HG02970 (cell line): Measurements from ENCODE around the gene PTGIR.
A peak's percentile ranks its signal among the peaks of the same experiment; 100 is the strongest.

Experiments
- ATAC-seq: cut with Tn5 transposase; IDR thresholded peaks from one replicate; pipeline ENCODE4 v1.9.1; 2021; ENCODE audit warnings: mild to moderate bottlenecking, moderate library complexity, moderate number of reproducible peaks; ENCODE audit not compliant: unreplicated experiment, low FRiP score

Gene PTGIR

GRCh38 chr19:46603195-46603637, 21.7 kb downstream of the PTGIR start:
- ATAC-seq: no peak

DNA sequence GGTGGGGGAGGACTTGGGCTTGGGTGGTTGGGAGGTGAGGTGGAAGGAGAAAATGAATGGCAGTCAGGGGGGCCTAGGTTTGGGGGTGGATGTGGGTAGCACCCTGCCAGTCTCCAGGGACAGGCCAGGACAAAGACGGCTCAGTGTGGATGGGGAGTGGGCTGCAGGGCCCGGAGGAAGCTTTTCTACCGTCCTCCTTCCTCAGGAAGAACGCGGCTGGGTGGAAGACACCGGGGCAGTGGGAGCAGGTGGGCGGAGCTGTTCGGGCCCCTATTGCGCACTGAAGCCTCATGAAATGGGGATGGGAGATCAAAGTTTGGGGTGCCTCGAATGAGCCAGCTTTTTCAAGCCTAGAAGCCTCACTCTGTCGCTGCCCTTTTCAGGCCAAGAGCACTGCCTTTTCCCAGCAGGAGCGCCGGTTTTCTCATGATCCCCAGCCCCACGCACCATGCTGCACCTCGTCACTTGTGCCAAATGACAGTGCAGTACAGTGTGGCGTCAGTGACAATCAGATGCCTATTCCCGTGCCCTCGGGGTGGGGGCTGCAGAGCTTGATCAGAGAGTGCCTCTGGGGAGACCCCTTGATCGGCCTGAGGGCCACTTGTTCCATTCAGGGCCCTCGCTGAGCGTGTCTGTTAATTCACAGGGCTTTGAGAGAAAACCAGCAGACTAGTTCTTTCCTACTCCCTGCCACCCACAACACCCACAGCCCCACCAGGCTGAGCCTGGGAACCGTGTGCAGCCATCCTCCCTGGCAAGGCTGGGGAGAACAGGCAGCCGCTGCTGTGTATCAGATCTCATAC, 22.3 kb downstream of the PTGIR start:
- no peak for ATAC-seq

DNA sequence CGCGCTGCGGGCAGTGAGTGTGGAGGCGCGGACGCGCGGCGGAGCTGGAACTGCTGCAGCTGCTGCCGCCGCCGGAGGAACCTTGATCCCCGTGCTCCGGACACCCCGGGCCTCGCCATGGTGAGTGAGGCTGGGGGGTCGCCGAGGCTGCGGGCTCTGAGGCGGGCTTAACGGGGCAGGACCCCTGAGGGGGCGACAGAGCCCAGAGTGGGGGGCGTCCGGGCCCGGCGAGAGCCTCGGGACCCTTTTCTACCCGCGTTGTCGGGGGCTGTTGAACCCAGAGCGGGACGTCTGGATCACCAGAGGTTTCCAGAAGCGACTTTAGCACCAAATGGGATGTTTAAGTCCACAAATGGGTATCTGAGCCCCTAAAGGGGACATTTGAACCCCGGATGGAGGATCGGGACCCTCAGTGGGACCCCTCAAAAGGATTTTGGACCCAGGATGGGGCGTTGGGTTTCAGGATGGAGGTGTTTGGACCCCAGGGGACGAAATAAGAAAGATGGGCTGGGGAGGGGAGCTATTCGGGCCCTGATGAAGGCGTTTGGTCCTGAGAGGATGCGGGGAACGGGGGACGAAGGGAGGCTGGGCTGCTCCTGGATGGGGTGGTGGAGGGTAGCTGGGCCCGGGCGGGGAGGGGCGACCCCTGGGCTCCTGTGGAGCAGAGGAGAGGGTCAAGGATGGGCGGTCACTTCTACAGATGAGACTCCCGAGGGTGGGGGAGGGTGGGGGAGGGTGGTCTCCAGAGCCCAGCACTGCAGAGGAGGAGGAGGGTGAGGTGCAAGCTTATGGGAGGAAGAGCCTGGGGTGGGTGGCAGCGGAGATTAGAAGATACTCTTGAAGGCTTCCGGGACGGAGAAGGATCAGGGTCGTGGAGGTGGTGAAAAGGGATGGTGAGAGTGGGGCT, 23.3 kb downstream of the PTGIR start, which contains the start of gene CALM3:
TSS of gene CALM3 (plus strand) at position 13 of the 907 bp plus-strand sequence. CDS start at position 118, 105 bp downstream.
- no peak for ATAC-seq

- ATAC-seq: peak; percentile 83
Measured at GRCh38 chr19:46600384-46601317, 24.2 kb downstream of the PTGIR start.

DNA sequence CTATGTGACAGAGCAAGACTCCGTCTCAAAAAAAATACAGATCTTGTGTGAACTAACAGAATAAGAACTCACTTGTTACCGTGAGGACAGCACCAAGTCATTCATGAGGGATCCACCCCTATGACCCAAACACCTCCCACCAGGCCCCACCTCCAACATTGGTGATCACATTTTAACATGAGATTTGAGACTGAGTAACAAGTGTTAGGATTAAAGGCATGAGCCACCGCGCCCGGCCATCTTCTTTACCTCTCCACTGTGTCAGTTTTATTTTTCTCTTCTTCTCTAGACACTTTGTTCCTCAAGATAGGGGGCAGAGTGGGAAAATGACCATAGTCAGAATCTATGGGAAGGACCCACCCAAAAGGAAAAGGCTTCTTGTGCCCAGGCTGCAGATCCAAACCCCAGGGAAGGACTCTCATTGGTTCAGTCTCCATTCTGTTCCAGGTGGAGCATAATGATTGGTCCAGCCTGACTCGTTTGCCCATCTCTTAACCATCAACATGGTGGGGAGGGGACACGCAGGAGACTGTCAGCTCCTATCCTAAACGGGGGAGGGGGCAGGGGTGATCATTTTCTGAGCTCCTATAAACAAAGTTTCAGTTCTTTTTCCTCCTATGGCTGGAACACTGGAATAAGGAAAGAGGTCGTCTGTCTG, 25.0 kb downstream of the PTGIR start:
- no peak for ATAC-seq

DNA sequence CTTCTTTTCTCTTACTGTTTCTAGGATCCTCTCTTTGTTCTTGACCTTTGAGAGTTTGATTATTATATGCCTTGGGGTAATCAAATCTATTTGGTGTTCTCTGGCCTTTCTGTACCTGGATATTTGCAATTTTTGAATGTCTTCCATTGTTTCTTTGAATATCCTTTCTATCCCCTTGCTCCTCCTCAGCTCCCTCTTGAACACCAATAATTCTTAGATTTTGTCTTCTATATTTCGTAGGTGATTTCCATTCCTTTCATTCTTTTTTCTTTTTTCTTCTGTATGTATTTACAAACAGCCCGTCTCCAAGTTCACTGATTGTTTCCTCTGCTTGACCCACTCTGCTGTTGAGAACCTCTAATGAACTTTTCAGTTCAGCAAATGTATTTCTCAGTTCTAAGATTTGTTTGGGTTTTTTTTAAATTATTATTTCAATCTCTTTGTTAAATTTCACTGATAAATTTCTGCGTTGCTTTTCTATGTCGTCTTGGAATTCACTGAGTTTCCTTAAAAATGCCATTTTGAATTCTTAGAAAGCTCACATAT, 26.4 kb downstream of the PTGIR start:
- ATAC-seq: no peak

DNA sequence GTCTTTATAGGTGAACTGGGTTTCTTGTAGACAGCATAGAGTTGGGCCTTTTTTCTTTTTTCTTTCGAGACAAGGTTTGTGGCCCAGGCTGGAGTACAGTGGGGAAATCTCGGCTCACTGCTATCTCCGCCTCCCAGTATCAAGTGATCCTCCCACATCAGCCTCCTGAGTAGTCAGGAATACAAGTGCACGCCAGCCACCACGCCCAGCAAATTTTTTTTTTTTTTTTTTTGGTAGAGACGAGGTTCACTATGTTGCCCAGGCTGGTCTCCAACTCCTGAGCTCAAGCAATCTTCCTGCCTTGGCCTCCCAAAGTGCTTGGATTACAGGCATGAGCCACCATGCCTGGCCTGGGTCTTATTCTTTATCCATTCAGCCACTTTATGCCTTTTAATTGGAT, 28.9 kb downstream of the PTGIR start:
- ATAC-seq: no peak

DNA sequence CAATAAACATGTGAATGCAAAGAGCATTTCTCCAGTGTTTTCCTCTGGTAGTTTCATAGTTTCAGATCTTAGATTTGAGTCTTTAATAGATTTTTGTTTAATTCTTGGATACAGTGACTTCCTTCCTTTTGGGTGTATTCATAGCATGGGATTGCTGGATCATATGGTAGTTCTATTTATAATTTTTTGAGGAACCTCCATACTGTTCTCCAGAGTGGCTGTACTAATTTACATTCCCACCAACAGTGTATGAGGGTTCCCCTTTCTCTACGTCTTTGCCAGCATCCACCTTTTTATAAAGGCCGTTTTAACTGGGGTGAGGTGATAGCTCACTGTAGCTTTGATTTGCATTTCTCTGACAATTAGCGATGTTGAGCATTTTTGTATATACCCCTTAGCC, 33.0 kb downstream of the PTGIR start:
- no peak for ATAC-seq

DNA sequence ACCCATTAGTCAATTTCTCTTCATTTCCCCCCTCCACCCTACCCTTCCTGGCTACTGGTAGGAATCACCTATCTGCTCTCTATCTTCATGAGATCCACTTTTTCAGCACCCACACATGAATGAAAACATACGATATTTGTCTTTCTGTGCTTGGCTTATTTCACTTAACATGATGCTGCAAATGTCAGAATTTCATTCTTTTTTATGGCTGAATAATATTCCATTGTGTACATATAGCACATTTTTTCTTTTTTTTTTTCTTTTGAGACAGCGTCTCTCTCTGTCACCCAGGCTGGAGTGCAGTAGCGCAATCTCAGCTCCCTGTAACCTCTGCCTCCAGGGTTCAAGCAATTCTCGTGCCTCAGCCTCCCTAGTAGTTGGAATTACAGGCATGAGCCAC, 33.6 kb downstream of the PTGIR start:
- ATAC-seq: no peak

DNA sequence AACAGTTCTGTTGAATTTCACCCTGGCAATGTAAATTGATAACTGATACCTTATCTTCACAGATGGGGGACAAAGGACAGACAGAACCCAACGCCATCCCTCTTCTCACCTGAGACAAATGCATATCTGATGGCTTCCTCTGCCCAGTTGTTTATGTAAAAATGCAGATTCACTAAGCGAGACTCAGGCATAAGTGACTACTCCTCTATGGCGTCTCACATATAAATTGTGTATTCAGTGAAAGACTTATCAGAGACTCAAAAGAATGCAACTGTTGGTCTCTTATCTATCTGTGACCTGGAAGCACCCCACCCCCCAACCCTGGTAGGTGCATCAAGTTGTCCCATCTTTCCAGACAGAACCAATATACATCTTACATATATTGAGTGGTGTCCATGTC, 37.0 kb downstream of the PTGIR start:
- no peak for ATAC-seq

GRCh38 chr19:46586294-46586693, 38.6 kb downstream of the PTGIR start:
- no peak for ATAC-seq

DNA sequence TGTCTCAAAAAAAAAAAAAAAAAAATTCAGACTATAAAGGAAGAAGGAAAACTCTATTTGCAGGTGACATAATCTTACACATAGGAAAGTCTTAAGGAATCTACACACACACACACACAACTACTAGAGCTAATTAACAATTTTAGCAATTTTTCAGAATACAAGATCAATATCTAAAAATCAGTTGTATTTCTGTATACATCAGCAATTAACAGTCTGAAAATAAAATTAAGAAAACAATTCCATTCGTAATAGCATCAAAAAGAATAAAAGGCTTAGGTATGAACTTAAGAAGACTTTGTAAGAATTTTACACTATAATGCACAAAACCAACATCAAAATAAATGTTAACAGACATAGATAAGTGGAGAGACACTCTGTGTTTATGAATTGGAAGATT, 39.4 kb downstream of the PTGIR start:
- no peak for ATAC-seq

DNA sequence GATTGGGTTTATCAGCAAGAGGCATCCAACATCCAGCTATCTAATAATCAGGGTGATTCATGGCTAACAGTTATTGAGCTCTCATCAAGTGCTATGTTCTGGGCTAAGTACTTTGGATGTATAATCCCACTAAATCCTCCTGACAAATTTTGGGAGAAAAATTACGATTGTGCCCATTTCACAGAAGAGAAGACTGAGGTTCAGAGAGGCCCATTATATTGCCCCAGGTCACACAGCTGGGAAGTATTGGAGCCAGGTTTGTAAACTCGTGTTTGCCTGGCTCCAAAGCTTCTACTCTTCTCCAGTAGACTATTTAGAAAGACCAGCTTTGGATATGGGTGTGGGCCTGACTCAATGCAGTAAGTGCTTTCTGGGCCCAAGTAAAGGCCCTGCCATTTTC, 44.6 kb downstream of the PTGIR start:
- no peak for ATAC-seq

- ATAC-seq: no peak
Measured at GRCh38 chr19:46579361-46579879, 45.5 kb downstream of the PTGIR start.

DNA sequence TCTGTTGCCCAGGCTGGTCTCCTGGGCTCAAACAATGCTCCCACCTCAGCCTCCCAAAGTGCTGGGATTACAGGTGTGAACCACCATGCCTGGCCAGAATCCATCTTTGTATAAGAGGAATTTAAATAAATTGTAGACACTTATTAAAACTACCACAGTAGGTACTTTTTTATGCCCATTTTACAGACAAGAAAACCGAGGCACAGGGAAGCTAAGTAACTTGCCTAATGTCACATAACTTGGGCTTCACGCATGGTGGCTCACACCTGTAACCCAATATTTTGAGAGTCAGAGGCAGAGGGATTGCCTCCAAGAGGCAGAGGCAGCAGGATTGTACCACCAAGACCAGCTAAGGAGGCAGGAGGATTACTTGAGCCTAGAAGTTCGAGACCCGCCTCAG, 46.4 kb downstream of the PTGIR start:
- no peak for ATAC-seq

- no peak for ATAC-seq
Measured at GRCh38 chr19:46574533-46574932, 50.4 kb downstream of the PTGIR start.

GRCh38 chr19:46573679-46574498, 51.0 kb downstream of the PTGIR start:
- ATAC-seq: no peak

DNA sequence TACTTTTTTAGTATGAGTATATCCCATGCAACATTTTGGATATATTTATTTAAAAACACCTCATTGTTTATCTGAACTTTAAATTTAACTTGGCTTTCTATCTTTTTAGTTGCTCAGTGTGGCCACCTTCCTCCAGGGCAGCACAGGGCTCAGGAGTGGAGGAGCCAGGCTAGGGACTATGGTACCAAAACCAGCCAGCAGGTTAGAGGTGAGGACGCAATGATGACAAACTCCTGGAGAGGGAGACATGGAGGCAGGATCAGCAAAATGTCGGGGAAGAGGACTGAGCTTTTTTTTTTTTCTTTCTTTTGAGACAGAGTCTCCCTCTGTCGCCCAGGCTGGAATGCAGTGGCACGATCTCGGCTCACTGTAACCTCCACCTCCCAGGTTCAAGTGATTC, 53.4 kb downstream of the PTGIR start:
- ATAC-seq: no peak
